ENCODE results near the gene CLDN7.

GRCh38 chr17:7219229-7219811, 43.0 kb downstream of the CLDN7 start:
- TF ChIP-seq POLR2A (IDR thresholded peaks at IDR 0.05; ENCODE audit: low read length) (no peak), GATA1 (IDR thresholded peaks at IDR 0.05; ENCODE audit: low read depth, low read length) (no peak)

Measured in erythroblast (primary cell).